Measurements from ENCODE around the gene EFCC1.

Gene EFCC1

GRCh38 chr3:128996200-128996599 is 4.9 kb upstream of the EFCC1 start:
- Histone ChIP-seq H3K27me3 (replicated peaks; ENCODE audit: control insufficient read depth, insufficient read depth, low read length) (no peaks in the 10 kb centered on the region; the same call in none of the 2 replicates), H3K36me3 (ENCODE audit: control insufficient read depth, insufficient read depth, low read length) (no peaks in the 10 kb centered on the region), H3K4me3 (replicated peaks; ENCODE audit: low read depth, low read length) (no peak overlapping the region)
- TF ChIP-seq, protein P1, sequence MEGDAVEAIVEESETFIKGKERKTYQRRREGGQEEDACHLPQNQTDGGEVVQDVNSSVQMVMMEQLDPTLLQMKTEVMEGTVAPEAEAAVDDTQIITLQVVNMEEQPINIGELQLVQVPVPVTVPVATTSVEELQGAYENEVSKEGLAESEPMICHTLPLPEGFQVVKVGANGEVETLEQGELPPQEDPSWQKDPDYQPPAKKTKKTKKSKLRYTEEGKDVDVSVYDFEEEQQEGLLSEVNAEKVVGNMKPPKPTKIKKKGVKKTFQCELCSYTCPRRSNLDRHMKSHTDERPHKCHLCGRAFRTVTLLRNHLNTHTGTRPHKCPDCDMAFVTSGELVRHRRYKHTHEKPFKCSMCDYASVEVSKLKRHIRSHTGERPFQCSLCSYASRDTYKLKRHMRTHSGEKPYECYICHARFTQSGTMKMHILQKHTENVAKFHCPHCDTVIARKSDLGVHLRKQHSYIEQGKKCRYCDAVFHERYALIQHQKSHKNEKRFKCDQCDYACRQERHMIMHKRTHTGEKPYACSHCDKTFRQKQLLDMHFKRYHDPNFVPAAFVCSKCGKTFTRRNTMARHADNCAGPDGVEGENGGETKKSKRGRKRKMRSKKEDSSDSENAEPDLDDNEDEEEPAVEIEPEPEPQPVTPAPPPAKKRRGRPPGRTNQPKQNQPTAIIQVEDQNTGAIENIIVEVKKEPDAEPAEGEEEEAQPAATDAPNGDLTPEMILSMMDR (IDR thresholded peaks at IDR 0.05; ENCODE audit: insufficient read depth, low read length, poor library complexity, severe bottlenecking), result no peak
- DNase-seq (ENCODE audit: extremely low read depth, insufficient read length), result no peak

DNA sequence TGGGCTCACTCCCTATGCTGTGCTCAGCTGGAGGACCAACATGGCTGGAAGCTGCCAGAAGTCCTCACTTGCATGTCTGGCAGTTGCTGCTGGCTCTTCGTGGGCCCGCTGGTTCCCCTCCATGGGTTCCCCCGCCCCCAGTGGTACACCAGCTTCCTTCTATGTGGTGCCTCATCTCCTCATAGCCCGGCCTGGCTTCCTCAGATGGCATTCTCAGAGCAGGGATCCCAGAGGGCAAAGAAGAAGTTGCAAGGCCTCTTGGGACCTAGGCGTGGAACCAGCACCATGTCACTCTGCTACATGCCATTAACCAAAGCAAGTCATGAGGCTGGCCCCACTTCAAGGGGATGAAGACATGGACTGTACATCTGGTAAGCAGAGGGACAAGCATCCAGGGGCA is 4.4 kb upstream of the EFCC1 start:
- Histone ChIP-seq H3K36me3 (ENCODE audit: control insufficient read depth, insufficient read depth, low read length) (no peaks in the 10 kb centered on the region), H3K27me3 (replicated peaks; ENCODE audit: control insufficient read depth, insufficient read depth, low read length) (no peaks in the 10 kb centered on the region; the same call in none of the 2 replicates), H3K4me3 (replicated peaks; ENCODE audit: low read depth, low read length) (no peak overlapping the region)
- no peak for DNase-seq (ENCODE audit: extremely low read depth, insufficient read length)
- TF ChIP-seq, protein P1 (IDR thresholded peaks at IDR 0.05; ENCODE audit: insufficient read depth, low read length, poor library complexity, severe bottlenecking), result no peak

GRCh38 chr3:128997486-128998133 is 3.5 kb upstream of the EFCC1 start:
- DNase-seq (ENCODE audit: extremely low read depth, insufficient read length), result no peak
- peaks cover 2% of the 10 kb centered on the region for H3K27me3 ChIP-seq (replicated peaks; ENCODE audit: control insufficient read depth, insufficient read depth, low read length)
- no peak overlapping the region for H3K4me3 ChIP-seq (replicated peaks; ENCODE audit: low read depth, low read length)
- H3K36me3 ChIP-seq (ENCODE audit: control insufficient read depth, insufficient read depth, low read length), result no peaks in the 10 kb centered on the region
- TF ChIP-seq, protein P1 (IDR thresholded peaks at IDR 0.05; ENCODE audit: insufficient read depth, low read length, poor library complexity, severe bottlenecking), result no peak

GRCh38 chr3:128998561-128998960 is 2.5 kb upstream of the EFCC1 start:
- Histone ChIP-seq H3K27me3 (replicated peaks; ENCODE audit: control insufficient read depth, insufficient read depth, low read length) (peaks cover 2% of the 10 kb centered on the region), H3K4me3 (replicated peaks; ENCODE audit: low read depth, low read length) (no peak overlapping the region), H3K36me3 (ENCODE audit: control insufficient read depth, insufficient read depth, low read length) (no peaks in the 10 kb centered on the region)
- no peak for DNase-seq (ENCODE audit: extremely low read depth, insufficient read length)
- TF ChIP-seq, protein P1 (IDR thresholded peaks at IDR 0.05; ENCODE audit: insufficient read depth, low read length, poor library complexity, severe bottlenecking), result no peak

- H3K4me3 ChIP-seq (replicated peaks; ENCODE audit: low read depth, low read length), result no peak overlapping the region
- peaks cover 2% of the 10 kb centered on the region for H3K27me3 ChIP-seq (replicated peaks; ENCODE audit: control insufficient read depth, insufficient read depth, low read length)
- no peak for DNase-seq (ENCODE audit: extremely low read depth, insufficient read length)
- TF ChIP-seq, protein P1 (IDR thresholded peaks at IDR 0.05; ENCODE audit: insufficient read depth, low read length, poor library complexity, severe bottlenecking), result no peak
- no peaks in the 10 kb centered on the region for H3K36me3 ChIP-seq (ENCODE audit: control insufficient read depth, insufficient read depth, low read length)
Observed at GRCh38 chr3:128999102-128999501, 2.0 kb upstream of the EFCC1 start.

GRCh38 chr3:129000742-129001100 is 383 bp upstream of the EFCC1 start:
- DNase-seq (ENCODE audit: extremely low read depth, insufficient read length), result no peak
- Histone ChIP-seq H3K36me3 (ENCODE audit: control insufficient read depth, insufficient read depth, low read length) (no peaks in the 10 kb centered on the region), H3K4me3 (replicated peaks; ENCODE audit: low read depth, low read length) (no peak overlapping the region), H3K27me3 (replicated peaks; ENCODE audit: control insufficient read depth, insufficient read depth, low read length) (peaks cover 2% of the 10 kb centered on the region)
- TF ChIP-seq, protein P1 (IDR thresholded peaks at IDR 0.05; ENCODE audit: insufficient read depth, low read length, poor library complexity, severe bottlenecking), result no peak

Measured in GM06990 (cell line).